Stomach smooth muscle (tissue), 2 donors: ENCODE results near the gene PRMT2.

Experiments used
- H3K27ac ChIP-seq: one replicate; pipeline ENCODE4 v1.7.0; 2013; ENCODE audit warnings: mild to moderate bottlenecking, low read length, inconsistent platforms
- H3K27me3 ChIP-seq, 2 donors: one replicate each; pipeline ENCODE4 v1.7.0; 2013; ENCODE audit warnings: low read length in 2 of 2; ENCODE audit not compliant: insufficient read depth in 2 of 2, control insufficient read depth in 1 of 2
- H3K36me3 ChIP-seq, 2 donors: one replicate each; pipeline ENCODE4 v1.7.0; 2013; ENCODE audit warnings: low read length in 2 of 2; ENCODE audit not compliant: control insufficient read depth in 2 of 2, insufficient read depth in 2 of 2
- H3K4me1 ChIP-seq: one replicate; pipeline ENCODE4 v1.7.0; 2013; ENCODE audit warnings: low read length; ENCODE audit not compliant: control insufficient read depth, insufficient read depth
- H3K4me3 ChIP-seq, 2 donors: one replicate each; pipeline ENCODE4 v1.7.0; 2013; ENCODE audit warnings: low read length in 2 of 2
- H3K9ac ChIP-seq, 2 donors: one replicate each; pipeline ENCODE4 v1.7.0; 2013; ENCODE audit warnings: low read length in 2 of 2, mild to moderate bottlenecking in 1 of 2
- H3K9me3 ChIP-seq, 2 donors: one replicate each; pipeline ENCODE4 v1.7.0; 2013; ENCODE audit warnings: low read length in 2 of 2; ENCODE audit not compliant: control insufficient read depth in 2 of 2
- donor health status: healthy.
- donor health status: Pancreatic carcinoma.

PRMT2 gene

GRCh38 chr21:46604975-46605766 is 30.3 kb upstream of the PRMT2 start, which contains the start of gene S100B:
S100B (minus strand) TSS chr21:46605082; CDS start chr21:46602415, 2,667 bp downstream.
- no peaks in the 10 kb centered on the region for H3K9me3 ChIP-seq
- H3K4me1 ChIP-seq = peaks cover 3% of the 10 kb centered on the region
- no peak within 1 kb of the TSS for H3K9ac ChIP-seq
- H3K36me3 ChIP-seq = no peaks in the 10 kb centered on the region
- no peak within 1 kb of the TSS for H3K27ac ChIP-seq
- H3K4me3 ChIP-seq = no peak within 1 kb of the TSS
- H3K27me3 ChIP-seq = peaks cover 5 to 8% of the 10 kb centered on the region in 2 donors

- peaks cover 5 to 8% of the 10 kb centered on the region in 2 donors for H3K27me3 ChIP-seq
- H3K4me1 ChIP-seq = peaks cover 3% of the 10 kb centered on the region
- no peak overlapping the region for H3K4me3 ChIP-seq
- no peak overlapping the region for H3K27ac ChIP-seq
- no peaks in the 10 kb centered on the region for H3K36me3 ChIP-seq
- no peak overlapping the region for H3K9ac ChIP-seq
- peaks cover 4 to 5% of the 10 kb centered on the region in 2 donors for H3K9me3 ChIP-seq
These were observed 29.6 kb upstream of the PRMT2 start for GRCh38 chr21:46605767-46606426.

GRCh38 chr21:46606427-46606813 is 29.1 kb upstream of the PRMT2 start:
- no peak overlapping the region for H3K4me3 ChIP-seq
- no peak overlapping the region for H3K9ac ChIP-seq
- H3K36me3 ChIP-seq = no peaks in the 10 kb centered on the region
- H3K4me1 ChIP-seq = peaks cover 3% of the 10 kb centered on the region
- peaks cover 4 to 5% of the 10 kb centered on the region in 2 donors for H3K9me3 ChIP-seq
- peaks cover 5 to 8% of the 10 kb centered on the region in 2 donors for H3K27me3 ChIP-seq
- H3K27ac ChIP-seq = no peak overlapping the region

GRCh38 chr21:46607636-46608035 is 27.8 kb upstream of the PRMT2 start:
- Histone ChIP-seq H3K27me3 (peaks cover 0 to 8% of the 10 kb centered on the region in 2 donors), H3K36me3 (no peaks in the 10 kb centered on the region), H3K4me1 (peaks cover 3% of the 10 kb centered on the region), H3K27ac (no peak overlapping the region), H3K4me3 (no peak overlapping the region), H3K9me3 (peaks cover 4 to 5% of the 10 kb centered on the region in 2 donors), H3K9ac (no peak overlapping the region)

GRCh38 chr21:46608672-46609111 is 26.8 kb upstream of the PRMT2 start:
- Histone ChIP-seq H3K27me3 (peaks cover 0 to 8% of the 10 kb centered on the region in 2 donors), H3K27ac (no peak overlapping the region), H3K9ac (no peak overlapping the region), H3K36me3 (no peaks in the 10 kb centered on the region), H3K9me3 (peaks cover 4 to 5% of the 10 kb centered on the region in 2 donors), H3K4me3 (no peak overlapping the region), H3K4me1 (peaks cover 3% of the 10 kb centered on the region)

- H3K9ac ChIP-seq = no peak overlapping the region
- no peak overlapping the region for H3K4me3 ChIP-seq
- H3K27ac ChIP-seq = no peak overlapping the region
- no peaks in the 10 kb centered on the region for H3K36me3 ChIP-seq
- H3K4me1 ChIP-seq = peaks cover 3% of the 10 kb centered on the region
- peaks cover 4 to 5% of the 10 kb centered on the region in 2 donors for H3K9me3 ChIP-seq
- H3K27me3 ChIP-seq = peaks cover 0 to 6% of the 10 kb centered on the region in 2 donors
These were observed 25.3 kb upstream of the PRMT2 start for GRCh38 chr21:46610018-46610701.

- no peak overlapping the region for H3K4me3 ChIP-seq
- H3K9me3 ChIP-seq = peaks cover 4 to 5% of the 10 kb centered on the region in 2 donors
- no peaks in the 10 kb centered on the region for H3K4me1 ChIP-seq
- H3K27me3 ChIP-seq = peaks cover 0 to 6% of the 10 kb centered on the region in 2 donors
- no peaks in the 10 kb centered on the region for H3K36me3 ChIP-seq
- no peak overlapping the region for H3K9ac ChIP-seq
- H3K27ac ChIP-seq = no peak overlapping the region
These were observed 22.1 kb upstream of the PRMT2 start for GRCh38 chr21:46613391-46613790.

GRCh38 chr21:46616050-46616449 is 19.4 kb upstream of the PRMT2 start:
- no peak overlapping the region for H3K4me3 ChIP-seq
- no peak overlapping the region for H3K27ac ChIP-seq
- H3K9me3 ChIP-seq = no peaks in the 10 kb centered on the region
- no peaks in the 10 kb centered on the region for H3K36me3 ChIP-seq
- no peaks in the 10 kb centered on the region for H3K4me1 ChIP-seq
- peaks cover 0 to 3% of the 10 kb centered on the region in 2 donors for H3K27me3 ChIP-seq
- H3K9ac ChIP-seq = no peak overlapping the region

GRCh38 chr21:46616656-46617055 is 18.8 kb upstream of the PRMT2 start:
- Histone ChIP-seq H3K27me3 (peaks cover 0 to 3% of the 10 kb centered on the region in 2 donors), H3K4me1 (peaks cover 2% of the 10 kb centered on the region), H3K27ac (no peak overlapping the region), H3K36me3 (no peaks in the 10 kb centered on the region), H3K4me3 (no peak overlapping the region), H3K9me3 (no peaks in the 10 kb centered on the region), H3K9ac (no peak overlapping the region)

- Histone ChIP-seq H3K36me3 (no peaks in the 10 kb centered on the region), H3K9ac (no peak overlapping the region), H3K27me3 (peaks cover 0 to 3% of the 10 kb centered on the region in 2 donors), H3K4me3 (no peak overlapping the region), H3K9me3 (no peaks in the 10 kb centered on the region), H3K27ac (no peak overlapping the region), H3K4me1 (peaks cover 2% of the 10 kb centered on the region)
These were observed 18.0 kb upstream of the PRMT2 start for GRCh38 chr21:46617267-46618051.
